A673 (cell line): Measurements from ENCODE around the gene PCBP4.

Experiments used
- CTCF ChIP-seq: fragments of 300-800, 200-600 bp; sonication (generic); conservative IDR thresholded peaks from 2 replicates; pipeline ENCODE4 v1.5.1; 2017; ENCODE audit warnings: low read depth, mild to moderate bottlenecking, antibody characterized with exemption, low read length, moderate library complexity, mixed read lengths
- EZH2 ChIP-seq: fragments of 200-600 bp; sonication (generic); IDR thresholded peaks from 2 replicates; pipeline ENCODE4 v1.6.1; 2017; ENCODE audit warnings: borderline replicate concordance, low read depth, mild to moderate bottlenecking, mixed read lengths, antibody characterized with exemption, low read length; ENCODE audit not compliant: poor library complexity, severe bottlenecking

DNA sequence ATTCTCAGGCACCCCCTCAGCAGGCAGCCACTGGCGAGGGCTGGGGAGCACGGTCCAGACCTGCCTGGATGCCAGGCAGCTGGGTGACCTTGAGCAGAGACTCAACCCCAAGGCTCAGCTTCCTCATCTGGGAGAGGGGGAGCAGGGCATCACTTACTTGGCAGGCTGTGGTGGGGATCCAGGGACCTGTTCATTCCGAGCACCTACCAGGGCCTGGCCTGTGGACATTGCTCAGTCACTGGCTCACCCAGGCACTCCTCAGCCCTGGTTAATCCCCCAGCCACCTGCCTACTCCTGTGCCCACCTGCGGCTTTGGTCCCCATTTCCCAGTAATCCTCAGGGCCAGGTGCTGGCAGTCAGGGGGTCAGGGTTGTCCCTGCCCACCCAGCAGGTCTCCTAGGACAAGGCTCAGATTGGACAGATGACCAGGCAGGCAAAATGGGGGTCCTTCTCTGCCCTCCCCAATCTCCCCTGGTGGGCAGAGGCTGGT, 37.7 kb upstream of the PCBP4 start:
- TF ChIP-seq CTCF (no peak), EZH2 (no peak)
